COLO668 (cell line): Measurements from ENCODE around the gene HLA-DPB1.
"Not testable (repeated sequence)": the region's sequence is repeated elsewhere in the genome, so short reads cannot be mapped to it uniquely, and the experiment has no call there.

ENCODE experiments used
- DNase-seq: peaks from one replicate; lab custom pipeline; 2025; ENCODE audit not compliant: unreplicated experiment; lab: John Stamatoyannopoulos, UW

The HLA-DPB1 gene

DNA sequence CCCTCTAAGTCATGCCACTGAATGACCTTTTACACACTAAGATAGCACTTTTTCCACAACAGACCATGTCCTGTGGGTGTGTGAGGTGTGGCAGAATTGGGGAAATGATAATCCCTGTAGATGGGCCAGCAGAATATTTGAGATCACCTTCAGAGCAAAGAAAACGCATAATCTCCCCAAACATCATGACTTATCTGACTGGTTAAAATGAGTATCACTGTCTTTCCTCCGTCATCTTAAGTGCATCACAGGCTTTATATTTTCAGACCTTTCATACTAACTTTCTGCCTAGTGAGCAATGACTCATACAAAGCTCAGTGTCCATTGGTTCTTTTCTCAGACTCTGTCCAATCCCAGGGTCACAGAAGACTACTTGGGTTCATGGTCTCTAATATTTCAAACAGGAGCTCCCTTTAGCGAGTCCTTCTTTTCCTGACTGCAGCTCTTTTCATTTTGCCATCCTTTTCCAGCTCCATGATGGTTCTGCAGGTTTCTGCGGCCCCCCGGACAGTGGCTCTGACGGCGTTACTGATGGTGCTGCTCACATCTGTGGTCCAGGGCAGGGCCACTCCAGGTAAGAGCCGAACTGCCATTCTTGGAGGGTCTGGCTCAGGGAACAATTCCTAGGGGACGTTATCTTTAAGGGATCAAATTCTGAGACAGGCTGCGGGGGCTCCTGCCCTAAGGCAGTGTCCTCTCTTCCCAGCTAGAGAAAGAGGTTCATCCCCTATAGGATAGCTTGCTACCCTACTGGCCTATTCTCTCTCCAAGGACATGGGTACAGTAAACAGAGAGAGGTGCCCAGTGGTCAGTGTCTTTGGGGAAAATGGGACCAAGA lies at the start of gene HLA-DPB1:
Gene HLA-DPB1 (plus strand): TSS at position 423 of the 838 bp plus-strand sequence. CDS start 52 bp downstream, at position 475.
- no peak for DNase-seq

DNA sequence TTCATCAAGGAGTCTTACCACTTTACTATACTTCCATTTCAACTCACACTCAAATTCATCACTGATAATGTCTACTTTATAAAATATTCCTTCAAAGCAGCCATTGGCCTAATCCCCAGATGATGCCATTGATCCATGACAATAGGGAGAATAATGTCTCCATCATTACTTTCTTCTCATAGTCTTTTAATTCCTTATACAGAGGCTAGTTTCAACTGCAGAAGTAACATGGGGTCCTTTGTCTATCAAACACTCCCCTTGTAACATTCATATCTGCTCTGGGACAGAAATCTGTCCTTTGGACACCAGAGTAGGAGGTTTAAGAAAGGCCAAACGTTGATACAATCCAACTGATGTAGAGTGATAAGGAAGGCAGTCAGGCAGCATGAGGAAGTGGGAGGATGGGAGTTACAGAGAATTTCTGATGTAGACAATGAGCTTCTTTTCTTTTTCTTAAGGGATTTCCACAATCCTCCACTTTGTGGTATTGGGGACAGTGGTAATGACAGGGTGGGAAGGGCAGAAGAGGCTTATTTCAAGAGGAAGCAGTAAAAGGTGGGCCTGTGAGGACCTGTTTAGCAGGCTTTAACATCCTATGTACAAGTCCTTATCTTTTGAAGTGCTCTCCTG lies 47.5 kb upstream of the HLA-DPB1 start:
- DNase-seq, result no peak

DNA sequence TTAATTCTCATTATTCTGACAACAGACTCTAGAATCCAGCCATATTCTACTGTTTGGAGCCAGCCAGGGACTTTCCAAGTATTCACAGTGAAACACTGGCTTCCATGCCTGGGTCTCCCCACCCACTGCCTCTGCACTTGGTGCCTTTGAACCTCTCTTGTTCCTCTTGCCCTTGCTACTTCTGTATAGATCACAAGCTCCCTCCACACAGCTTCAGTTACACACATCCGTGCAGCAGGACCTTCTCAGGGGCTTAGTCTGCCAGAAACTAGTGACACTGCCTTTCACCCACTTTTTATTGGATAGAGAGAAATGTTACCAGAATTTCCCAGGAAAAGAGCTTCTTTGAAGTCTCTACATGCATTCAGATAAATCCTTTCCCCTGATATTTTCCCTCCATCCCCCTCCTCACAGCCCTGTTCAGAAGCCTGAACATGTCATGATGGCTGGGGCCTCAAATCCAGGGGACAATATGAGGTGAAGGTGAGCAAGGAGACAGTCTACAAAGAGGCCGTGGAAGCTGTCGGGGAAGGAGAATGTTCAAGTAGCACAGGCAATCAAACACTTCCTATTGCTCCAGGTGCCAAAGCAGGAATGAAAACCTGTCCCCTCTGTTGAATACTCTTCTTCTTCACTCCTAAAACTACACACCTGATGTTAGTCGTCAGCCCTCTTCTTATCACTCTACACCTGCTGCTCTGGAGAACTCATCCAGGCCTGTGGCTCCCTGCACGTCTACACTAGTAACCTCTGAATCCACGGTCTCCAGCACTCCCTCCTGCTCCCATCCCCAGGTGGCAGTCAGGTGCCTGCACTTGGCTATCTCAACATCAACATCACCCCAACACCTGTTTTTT lies 46.2 kb upstream of the HLA-DPB1 start:
- DNase-seq, result no peak

DNA sequence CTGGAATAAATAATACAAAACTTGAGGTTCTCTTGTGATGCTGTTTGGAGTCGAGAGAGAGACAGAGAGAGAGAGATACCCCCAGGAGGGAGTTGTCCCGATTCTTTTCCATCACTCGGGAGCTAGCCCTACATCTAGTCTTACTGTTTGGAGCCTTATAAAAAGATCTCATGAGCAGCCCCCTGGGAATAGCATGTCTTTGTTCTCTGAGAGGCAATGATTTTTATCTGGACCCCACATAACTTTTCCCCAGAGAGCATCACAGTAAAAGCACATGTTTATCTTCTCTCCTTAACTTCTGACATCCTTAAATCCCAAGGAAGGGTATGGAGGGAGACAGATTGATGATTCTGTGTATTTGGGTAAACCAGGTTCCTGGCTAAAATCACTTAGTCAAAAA lies 45.5 kb upstream of the HLA-DPB1 start:
- DNase-seq, result no peak

DNA sequence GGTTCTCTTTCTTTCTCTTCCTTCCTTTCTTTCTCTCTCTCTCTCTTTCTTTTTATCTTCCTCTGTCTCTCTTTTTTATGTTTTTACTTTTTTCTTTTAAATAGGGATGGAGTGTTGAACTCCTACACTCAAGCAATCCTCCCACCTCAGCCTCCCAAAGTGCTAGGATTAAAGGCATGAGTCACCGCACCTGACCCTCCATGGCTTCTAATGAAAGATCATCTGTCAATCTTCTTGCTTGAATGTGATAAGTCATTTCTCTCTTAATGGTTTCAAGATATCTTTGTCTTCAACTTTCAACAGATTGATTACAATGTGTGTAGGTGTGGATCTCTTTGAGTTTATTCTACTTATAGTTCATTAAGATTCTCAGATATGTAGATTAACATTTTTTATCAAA lies 41.2 kb upstream of the HLA-DPB1 start:
- no peak for DNase-seq

DNA sequence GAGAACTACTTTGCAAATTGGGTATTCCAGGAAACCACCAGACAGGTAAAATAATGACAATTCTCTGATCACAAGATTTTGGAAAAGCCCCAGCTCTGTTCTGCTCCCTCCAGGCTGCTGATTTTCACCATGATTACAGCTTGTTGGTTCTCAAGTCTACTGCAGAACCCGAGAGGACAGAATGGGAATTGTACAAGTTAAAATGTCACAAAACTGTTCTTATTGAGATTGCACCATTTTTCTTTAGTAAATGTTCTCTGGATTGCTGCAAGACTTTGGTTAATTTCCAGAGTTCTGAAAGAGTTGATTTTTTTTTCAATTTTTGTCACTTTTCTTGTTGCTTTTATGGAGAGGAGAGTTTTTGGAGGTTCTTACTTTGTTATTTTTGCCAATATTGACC lies 39.3 kb upstream of the HLA-DPB1 start:
- DNase-seq, result no peak

DNA sequence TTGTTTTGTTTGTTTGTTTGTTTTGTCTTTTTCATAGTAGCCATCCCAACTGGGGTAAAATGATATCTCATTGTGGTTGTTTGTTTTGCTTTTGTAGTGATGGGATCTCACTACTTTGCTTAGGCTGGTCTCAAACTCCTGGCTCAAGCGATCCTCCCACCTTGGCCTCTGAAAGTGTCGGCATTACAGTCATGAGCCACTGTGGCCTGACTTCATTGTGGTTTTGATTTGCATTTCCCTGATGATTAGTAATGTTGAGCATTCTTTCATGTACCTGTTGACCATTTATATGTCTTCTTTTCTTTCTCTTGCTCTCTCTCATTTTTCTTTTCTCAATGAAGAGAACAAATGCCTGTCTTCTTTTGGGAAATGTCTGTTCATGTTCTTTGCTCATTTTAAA lies 35.6 kb upstream of the HLA-DPB1 start:
- DNase-seq, result no peak

DNA sequence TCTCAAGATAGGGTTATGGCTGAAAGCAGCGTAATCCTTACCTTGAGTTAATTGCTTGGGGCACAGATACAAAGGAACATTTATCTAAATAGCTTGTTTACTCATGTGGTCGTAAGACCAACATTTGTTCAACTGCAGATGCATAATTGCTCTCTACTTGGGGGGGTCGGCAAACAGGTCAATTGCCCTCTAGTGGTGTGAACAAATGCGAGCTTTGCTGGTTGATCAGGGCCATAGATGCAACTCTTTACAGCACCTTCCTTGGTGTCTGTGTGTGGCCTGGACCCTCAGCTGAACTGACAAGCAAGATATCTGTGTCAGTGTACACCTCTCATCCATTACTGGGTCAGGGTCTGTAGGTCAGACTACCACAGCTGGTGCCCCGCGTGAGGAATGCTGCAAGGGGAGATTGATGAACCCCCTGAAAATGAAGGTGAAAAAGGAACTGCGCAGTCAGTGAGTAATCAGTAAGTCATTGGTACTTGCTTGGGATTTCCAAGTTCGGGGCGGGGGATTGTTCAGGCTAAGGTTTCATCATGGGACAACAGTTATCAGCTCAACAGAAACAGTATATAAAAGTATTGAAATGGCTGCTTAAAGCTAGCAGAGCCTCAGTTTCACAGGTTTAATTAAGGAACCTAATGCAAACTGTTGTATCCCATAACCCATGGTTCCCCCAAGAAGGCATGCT lies 26.3 kb upstream of the HLA-DPB1 start:
- DNase-seq, result no peak

DNA sequence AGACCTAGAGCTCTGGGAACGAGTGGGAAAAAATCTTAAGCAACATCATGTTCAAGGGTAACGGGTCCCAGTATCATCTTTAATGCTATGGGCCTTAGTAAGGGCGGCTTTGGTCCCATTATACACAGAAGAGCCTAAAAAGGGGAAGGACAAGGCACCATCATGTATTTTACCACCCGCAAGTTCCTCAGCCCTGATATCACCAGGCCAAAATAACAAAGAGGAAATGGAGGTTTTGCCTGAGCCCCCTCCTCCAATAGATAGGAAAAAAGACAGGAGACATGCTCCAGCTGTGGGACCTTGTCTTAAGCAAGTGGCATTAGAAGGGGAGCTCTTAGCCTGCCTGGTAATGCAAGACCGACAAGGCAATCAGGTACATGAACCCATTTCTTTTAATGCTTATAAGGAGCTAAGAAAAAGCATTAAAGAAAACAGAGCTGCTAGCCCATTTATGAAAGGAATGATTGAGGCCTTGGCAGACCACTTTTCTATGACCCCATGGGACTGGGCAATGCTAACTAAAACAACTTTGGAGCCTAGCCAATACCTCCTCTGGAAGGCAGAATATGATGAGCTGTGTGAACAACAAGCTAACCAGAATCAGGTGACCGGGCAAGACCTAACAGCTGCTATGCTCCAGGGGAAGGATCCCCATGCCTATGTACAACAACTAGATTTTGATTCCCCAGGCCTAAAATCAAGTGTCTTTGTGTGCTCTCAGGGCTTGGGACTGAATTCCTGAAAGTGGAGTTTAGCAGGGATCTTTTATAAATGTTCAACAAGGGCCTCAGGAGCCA lies 25.6 kb upstream of the HLA-DPB1 start:
- no peak for DNase-seq

DNA sequence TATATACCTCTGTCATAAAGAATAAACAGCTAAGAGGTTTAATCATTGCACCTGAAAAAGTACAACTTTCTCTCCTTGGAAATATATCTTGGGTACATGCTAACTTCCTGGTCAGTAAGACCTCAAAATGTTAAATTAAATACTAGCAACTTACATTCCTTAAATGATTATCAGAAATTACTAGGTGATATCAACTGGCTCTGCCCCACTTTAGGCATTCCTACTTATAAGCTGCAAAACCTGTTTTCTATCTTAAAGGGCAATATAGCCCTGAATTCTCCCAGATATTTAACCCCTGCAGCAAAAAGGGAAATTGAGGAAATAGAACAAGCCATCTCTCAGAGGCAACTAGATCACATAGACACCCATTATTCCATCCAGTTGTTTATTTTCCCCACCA lies 23.2 kb upstream of the HLA-DPB1 start:
- DNase-seq, result no peak

DNA sequence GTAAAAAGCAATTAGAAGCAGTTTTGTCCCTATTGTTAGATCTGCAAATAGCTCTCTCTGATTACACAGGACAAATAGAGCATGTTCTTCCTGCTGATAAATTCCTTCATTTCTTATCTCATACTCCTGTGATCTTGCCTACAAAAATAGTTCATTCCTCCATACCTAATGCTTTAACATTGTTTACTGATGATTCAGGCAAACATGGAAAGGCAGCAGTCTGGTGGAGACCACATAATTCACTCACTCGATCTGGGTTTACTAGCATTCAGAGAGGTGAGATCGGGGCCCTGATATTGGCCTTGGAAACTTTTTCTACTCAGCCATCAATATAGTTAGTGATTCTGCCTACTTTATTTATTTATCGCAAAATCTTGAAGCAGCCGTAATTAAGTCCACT lies 22.6 kb upstream of the HLA-DPB1 start:
- no peak for DNase-seq

DNA sequence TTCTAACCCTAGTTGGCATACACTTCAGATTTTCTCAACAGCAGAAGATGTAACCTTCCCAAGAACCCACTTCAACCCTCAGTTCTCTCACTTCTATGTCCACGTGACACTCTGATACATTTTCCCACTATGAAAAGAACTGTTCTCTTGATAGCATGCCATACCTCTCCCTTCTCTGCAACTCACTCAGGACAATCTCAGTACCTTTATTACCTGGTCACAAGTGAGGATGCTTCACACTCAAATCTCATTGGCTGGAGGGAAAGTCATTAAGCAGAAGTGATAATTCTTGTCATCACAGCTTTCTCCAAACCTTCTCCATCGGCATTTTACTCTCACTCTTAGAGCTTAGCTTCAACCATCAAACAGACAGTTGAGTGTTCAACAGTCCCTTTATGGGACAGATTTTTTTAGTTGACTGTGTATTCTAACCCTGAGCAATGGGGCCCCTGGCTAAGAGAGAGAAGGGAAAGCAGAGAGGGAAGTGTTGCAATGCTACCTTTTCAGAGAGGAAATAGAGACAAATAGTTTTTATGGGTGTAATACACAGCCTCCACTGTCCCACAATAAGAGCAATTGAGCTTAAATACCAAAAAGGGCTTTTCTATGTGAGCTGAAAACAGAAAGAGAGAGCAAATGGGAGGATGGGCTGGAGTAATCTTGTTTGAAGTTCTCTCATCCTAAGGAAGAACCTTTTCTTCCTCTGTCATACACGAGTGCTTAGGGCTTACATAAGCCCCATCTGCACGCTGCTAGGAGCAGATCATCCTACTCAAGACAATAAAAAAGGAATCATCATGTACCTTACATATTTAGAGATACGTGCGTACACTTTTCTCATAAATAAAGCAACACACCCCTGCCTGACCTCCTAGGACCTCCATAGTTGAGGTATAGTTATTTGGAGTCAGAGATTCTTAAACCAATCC lies 18.3 kb upstream of the HLA-DPB1 start:
- DNase-seq, result no peak

DNA sequence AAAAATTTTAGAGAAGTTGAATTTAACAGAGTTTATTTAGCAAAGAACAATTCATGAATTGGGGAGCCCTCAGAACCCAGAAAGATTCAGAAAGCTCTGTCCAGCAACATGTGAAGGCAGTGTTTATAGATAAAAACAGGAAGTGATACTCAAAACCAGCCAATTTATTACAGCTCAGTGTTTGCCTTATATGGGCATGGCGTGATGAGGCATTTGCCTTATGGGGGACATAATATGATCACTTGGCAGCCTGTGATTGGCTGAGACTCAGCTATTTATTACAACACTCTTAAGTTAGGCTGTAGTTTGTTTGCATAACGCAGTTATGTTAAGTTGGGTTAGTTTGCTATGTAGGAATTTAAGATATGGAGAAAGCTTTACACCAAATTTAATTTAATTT lies 13.8 kb upstream of the HLA-DPB1 start:
- no peak for DNase-seq

DNA sequence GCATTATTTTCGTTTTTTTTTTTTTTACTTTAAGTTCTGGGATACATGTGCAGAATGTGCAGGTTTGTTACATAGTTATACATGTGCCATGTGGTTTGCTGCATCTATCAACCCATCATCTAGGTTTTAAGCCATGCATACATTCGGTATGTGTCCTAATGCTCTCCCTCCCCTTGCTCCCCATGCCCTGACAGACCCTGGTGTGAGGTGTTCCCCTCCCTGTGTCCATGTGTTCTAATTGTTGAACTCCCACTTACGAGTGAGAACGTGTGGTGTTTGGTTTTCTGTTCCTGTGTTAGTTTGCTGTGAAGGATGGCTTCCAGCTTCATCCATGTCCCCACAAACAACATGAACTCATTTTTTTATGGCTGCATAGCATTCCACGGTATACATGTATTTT lies 12.4 kb upstream of the HLA-DPB1 start:
- not testable (repeated sequence) for DNase-seq

DNA sequence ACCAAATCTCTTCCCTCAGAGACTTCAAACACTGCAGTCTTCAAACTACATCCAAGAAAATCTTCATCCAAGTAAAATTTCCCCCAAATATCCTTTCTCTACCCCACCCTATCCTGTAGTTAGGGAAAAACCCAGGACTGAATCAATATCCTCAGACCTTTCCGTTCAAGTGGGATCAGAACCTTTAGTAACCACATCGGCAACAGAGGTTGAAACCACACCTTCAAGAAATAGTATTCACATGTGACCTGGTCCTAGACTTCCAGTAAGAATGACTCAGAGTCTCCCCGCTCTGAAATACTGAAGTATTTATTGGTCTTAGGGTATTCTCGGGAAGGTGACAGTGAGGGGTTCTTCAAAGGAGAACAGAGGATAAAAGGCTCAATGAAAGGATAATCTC lies 11.1 kb upstream of the HLA-DPB1 start:
- no peak for DNase-seq

DNA sequence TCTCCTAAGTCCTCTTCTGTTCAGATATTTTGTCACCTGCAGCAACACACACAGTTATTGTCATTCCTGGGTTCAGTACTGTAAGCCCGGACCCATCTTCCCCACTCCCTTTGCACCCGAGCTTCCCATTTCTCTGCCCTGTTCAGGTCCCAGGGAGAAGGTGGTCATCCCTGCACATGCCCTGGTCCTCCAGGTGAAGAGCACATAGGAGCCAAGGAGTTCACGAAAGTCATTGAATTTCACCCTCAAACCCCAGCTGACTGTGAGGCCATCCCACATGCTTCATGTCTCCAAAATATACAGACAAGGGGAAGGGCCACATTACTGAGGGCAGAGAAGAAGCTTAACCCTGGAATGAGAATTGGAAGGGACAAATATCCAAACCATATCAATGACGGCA lies 10.5 kb upstream of the HLA-DPB1 start:
- no peak for DNase-seq

DNA sequence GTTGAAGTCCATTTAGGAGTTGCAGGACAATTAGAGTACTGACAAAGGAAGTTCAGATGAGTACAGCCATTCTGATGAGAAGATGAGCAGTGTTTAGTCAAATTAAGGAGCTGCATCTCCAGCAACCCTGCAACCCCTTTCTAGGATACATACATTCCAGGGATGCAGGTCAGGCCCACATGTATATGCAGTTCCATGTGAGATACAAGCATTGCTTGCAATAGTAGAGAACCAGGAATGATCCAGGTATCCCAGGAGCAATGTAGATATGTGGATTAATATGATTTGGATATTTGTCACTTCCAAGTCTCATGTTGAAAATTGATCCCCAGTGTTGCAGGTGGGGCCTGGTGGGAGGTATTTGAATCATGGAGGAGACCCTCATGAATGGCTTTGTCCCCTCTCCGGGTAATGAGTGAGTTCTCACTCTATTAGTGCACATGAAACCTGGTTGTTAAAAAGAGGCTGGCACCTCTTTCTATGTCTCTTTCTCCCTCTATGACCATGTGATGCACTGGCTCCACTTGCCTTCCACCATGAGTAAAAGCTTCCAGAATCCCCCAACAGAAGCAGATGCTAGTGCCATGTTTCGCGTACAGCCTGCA lies 8.8 kb upstream of the HLA-DPB1 start:
- DNase-seq, result no peak

DNA sequence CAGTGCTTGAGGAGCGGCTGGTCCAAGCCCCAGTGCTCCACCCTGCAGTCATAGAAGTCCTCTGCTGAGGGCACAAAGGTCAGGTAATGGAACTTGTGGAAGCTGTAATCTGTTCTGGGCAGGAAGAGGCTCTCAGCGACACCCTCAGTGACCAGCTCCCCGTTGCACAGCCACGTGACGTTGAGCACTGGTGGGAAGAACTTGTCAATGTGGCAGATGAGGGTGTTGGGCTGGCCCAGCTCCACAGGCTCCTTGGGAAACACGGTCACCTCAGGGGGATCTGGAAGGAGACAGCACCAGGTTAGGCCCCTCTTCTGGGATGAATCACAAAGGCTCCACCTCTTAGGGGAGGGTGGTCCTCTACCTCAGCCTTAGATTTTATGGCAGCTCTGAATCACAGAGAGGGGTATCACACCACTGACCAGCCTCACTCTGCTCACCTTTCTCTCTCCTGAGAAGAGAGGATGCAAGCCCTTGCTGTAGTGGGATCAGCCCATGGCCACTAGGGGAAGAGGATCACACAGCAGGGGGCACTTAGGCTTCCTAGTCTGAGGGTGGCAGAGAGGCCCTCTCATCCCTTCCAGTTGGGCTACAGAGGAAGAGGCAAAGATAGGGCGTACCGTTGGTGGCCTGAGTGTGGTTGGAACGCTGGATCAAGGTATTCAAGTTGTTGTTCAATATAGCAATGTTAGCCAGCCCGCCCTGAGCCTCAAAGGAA lies 6.6 kb upstream of the HLA-DPB1 start:
- no peak for DNase-seq
